ENCODE data around the gene TOP2A. TPM values are rescaled to one million over a fixed set of nuclear protein-coding genes. Genes with fewer than 3 reads are reported as not detected.
A peak's percentile ranks its signal among the peaks of the same experiment; 100 is the strongest.

TOP2A gene
- total RNA-seq, 1 donor from 2014 or later, result 28.3 TPM

- Mint-ChIP-seq H3K4me1 (ENCODE audit: unreplicated experiment) (peaks cover 7% of the 10 kb centered on the region), H3K27ac (ENCODE audit: unreplicated experiment) (no peak overlapping the region), H3K27me3 (ENCODE audit: unreplicated experiment) (peaks cover 8% of the 10 kb centered on the region), H3K9me3 (ENCODE audit: unreplicated experiment) (no peaks in the 10 kb centered on the region), H3K4me3 (ENCODE audit: unreplicated experiment) (no peak overlapping the region), H3K36me3 (ENCODE audit: low read depth, unreplicated experiment) (no peaks in the 10 kb centered on the region)
- TF ChIP-seq CTCF (IDR thresholded peaks at IDR 0.05; ENCODE audit: unreplicated experiment), result no peak
- DNase-seq (ENCODE audit: low spot score), result no peak
These were observed 51.4 kb downstream of the TOP2A start for GRCh38 chr17:40366076-40366860.

GRCh38 chr17:40364906-40365305, 52.8 kb downstream of the TOP2A start:
- no peak for TF ChIP-seq CTCF (IDR thresholded peaks at IDR 0.05; ENCODE audit: unreplicated experiment)
- H3K27ac Mint-ChIP-seq (ENCODE audit: unreplicated experiment), result no peak overlapping the region

GRCh38 chr17:40364121-40364861, 53.4 kb downstream of the TOP2A start, which contains the start of gene GJD3:
Gene GJD3, minus strand, starts transcription at chr17:40364737. Its CDS starts 922 bp downstream, at chr17:40363815.
- H3K4me1 Mint-ChIP-seq (ENCODE audit: unreplicated experiment), result peaks cover 10% of the 10 kb centered on the region
- H3K36me3 Mint-ChIP-seq (ENCODE audit: low read depth, unreplicated experiment), result no peaks in the 10 kb centered on the region
- no peaks in the 10 kb centered on the region for H3K9me3 Mint-ChIP-seq (ENCODE audit: unreplicated experiment)
- peaks cover 15% of the 10 kb centered on the region for H3K27me3 Mint-ChIP-seq (ENCODE audit: unreplicated experiment)
- no peak for TF ChIP-seq CTCF (IDR thresholded peaks at IDR 0.05; ENCODE audit: unreplicated experiment)
- DNase-seq (ENCODE audit: low spot score), result no peak
- H3K4me3 Mint-ChIP-seq (ENCODE audit: unreplicated experiment), result peak within 1 kb of the TSS; percentile 84
- H3K27ac Mint-ChIP-seq (ENCODE audit: unreplicated experiment), result no peak within 1 kb of the TSS

More at GRCh38 chr17:40364906-40365305, 52.8 kb downstream of the TOP2A start:
- Mint-ChIP-seq H3K9me3 (ENCODE audit: unreplicated experiment) (no peaks in the 10 kb centered on the region), H3K4me1 (ENCODE audit: unreplicated experiment) (peaks cover 12% of the 10 kb centered on the region), H3K4me3 (ENCODE audit: unreplicated experiment) (no peak overlapping the region), H3K27me3 (ENCODE audit: unreplicated experiment) (peaks cover 15% of the 10 kb centered on the region), H3K36me3 (ENCODE audit: low read depth, unreplicated experiment) (no peaks in the 10 kb centered on the region)
- DNase-seq (ENCODE audit: low spot score), result no peak

GRCh38 chr17:40363111-40363827, 54.4 kb downstream of the TOP2A start:
- Mint-ChIP-seq H3K9me3 (ENCODE audit: unreplicated experiment) (no peaks in the 10 kb centered on the region), H3K36me3 (ENCODE audit: low read depth, unreplicated experiment) (no peaks in the 10 kb centered on the region), H3K4me1 (ENCODE audit: unreplicated experiment) (peaks cover 7% of the 10 kb centered on the region), H3K27ac (ENCODE audit: unreplicated experiment) (no peak overlapping the region), H3K4me3 (ENCODE audit: unreplicated experiment) (peak overlapping the region; percentile 84), H3K27me3 (ENCODE audit: unreplicated experiment) (peaks cover 13% of the 10 kb centered on the region)
- TF ChIP-seq CTCF (IDR thresholded peaks at IDR 0.05; ENCODE audit: unreplicated experiment), result no peak
- DNase-seq (ENCODE audit: low spot score), result no peak
